WI38 (cell line): ENCODE results near the gene PRDX6.
A peak's percentile ranks its signal among the peaks of the same experiment; 100 is the strongest.

Source experiments
- H3K4me3 ChIP-seq: 2 replicates; pipeline ENCODE4 v1.5.1; 2011; ENCODE audit warnings: low read depth, mild to moderate bottlenecking, control low read depth, low read length
- TF ChIP-seq, protein P1 (sequence below): IDR thresholded peaks from 2 replicates; pipeline ENCODE4 v1.5.1; 2012; ENCODE audit warnings: low read depth, mild to moderate bottlenecking, control low read depth, low read length

Gene PRDX6

DNA sequence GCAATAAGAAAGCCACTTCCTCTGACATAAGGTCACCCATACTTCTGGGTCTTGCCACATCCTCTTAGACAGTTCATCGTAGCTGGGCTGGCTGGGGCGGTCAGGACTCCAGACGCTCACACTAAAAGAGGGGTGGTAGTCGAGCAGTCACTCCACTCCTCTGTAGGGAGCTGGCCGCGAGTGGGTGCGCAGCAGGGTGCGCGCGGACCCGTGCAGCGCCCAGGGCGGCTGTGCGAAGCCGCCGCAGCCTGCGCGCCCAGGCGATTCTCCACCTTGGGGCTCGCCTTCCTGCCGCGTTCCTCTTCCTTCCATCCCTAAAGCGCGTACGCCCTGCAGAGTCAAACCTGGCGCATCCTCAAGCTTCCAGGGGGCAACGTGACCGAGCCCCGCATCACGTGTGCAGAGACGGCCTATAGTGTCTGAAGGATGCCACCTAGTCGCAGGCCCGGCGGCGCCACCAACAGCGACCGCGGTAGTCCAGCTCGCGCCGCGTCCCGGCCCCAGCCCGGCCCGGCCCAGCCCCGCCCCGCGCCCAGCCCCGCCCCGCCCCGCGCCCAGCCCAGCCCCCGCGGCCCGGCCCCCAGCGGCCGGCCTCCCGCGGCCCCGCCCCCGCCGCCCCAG is 360 bp upstream of the PRDX6 start:
- TF ChIP-seq, protein P1, sequence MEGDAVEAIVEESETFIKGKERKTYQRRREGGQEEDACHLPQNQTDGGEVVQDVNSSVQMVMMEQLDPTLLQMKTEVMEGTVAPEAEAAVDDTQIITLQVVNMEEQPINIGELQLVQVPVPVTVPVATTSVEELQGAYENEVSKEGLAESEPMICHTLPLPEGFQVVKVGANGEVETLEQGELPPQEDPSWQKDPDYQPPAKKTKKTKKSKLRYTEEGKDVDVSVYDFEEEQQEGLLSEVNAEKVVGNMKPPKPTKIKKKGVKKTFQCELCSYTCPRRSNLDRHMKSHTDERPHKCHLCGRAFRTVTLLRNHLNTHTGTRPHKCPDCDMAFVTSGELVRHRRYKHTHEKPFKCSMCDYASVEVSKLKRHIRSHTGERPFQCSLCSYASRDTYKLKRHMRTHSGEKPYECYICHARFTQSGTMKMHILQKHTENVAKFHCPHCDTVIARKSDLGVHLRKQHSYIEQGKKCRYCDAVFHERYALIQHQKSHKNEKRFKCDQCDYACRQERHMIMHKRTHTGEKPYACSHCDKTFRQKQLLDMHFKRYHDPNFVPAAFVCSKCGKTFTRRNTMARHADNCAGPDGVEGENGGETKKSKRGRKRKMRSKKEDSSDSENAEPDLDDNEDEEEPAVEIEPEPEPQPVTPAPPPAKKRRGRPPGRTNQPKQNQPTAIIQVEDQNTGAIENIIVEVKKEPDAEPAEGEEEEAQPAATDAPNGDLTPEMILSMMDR, result no peak
- H3K4me3 ChIP-seq, result peak overlapping the region; percentile 92

DNA sequence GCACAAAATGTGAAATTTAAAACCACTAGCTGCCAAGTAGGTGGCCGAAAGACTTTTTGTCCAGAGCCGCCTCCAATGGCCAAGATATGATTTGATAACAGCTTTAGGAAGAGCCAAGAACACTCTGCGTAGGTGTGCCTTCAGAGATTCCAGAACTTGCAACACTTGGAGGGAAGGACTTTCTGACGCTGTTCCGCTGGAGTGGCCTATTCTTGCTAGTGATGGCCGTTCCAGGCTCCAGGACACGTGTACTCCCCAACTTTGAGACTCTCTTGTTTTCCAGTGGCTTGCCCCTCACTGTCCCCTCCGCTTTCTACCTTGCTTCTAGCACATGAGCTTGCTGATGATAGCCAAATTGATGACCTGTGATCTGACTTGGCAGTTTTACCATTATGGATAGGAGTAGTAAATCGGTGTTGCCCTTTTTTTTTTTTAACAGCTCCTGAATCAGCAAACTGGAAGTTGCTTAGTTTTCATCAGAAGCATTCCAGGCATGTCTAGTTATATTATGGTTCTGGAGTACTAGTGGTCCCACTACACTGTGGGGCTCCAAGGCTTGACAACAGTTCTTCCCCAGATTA is 1.0 kb downstream of the PRDX6 start:
- H3K4me3 ChIP-seq, result peak overlapping the region; percentile 92
- TF ChIP-seq, protein P1, result no peak

DNA sequence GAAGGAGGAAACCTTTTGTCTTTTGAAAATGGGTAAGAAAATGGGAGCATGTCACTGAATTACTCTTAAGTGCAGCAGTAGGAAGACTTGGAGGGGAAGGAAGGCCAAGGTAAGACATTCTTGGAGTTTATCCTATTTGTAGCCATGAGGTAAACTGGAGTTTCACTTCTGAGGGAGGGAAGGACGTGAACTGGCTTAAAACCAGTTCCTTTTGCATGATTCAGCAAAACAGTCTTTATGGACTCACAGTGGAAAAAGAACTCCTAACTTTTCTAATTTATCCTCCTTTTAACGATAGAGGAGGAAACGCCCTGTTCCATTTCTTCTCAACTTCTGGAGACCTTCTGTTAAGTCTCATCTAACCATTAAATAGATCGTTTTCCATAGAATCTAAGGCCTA is 2.5 kb downstream of the PRDX6 start:
- H3K4me3 ChIP-seq, result peak overlapping the region; percentile 92
- TF ChIP-seq, protein P1, result no peak

DNA sequence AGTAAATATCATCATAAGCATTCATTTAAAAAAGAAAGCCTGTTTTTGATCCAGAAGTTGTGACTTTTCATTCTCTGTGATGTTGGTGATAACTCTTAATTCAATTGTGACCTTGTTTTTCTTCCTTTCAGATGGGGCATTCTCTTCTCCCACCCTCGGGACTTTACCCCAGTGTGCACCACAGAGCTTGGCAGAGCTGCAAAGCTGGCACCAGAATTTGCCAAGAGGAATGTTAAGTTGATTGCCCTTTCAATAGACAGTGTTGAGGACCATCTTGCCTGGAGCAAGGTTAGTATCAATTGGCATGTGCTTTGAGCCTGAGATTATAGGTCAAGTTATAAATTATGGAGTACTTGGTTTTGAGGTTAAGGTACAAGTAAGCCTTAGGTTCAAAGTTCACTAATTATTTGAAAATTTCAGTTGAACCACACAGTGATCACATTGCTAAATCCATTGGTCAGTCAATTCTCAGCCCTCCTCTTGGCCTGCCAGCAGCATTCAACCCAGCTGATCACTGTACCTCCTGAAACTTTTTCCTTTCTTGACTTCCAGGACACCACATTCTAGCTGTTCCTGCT is 4.1 kb downstream of the PRDX6 start:
- TF ChIP-seq, protein P1, result no peak
- no peak overlapping the region for H3K4me3 ChIP-seq

DNA sequence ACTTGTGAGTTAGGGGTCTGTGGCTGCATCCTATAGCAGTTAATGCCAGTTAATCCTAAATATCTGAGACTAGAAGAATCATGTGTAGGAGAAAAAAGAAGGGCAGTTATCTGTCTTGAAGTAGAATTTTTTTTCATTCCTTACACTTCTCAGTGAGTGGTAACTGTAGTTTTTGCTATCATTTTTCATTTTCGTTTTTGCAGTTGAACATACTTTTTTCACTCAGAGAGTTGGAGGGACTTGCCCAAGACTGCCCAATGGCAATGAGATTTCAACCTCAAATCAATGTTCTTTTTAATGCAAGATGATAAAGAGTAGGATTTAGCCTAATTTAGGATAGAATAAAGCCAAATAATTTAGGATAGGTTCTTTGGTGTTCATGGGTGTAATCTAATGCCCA is 5.5 kb downstream of the PRDX6 start:
- TF ChIP-seq, protein P1, result no peak
- no peak overlapping the region for H3K4me3 ChIP-seq

DNA sequence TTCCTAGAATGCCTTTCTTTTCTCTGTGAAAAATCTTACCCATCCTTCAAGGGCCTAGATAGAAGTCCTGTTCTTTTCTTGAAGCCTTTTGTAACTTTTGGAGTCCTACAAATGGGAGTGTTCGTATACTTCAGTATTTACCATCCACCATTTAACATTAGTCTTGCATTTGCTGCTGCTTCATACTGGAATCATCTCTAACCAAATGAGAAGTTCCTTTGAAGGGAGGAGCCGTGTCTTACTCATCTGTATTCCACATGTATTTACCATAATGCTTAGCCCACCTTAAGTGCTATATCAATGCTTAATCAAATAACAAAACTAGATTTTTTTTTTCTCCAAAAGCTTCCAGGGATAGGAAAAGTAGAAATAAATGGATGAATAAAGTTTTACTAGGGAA is 7.1 kb downstream of the PRDX6 start:
- TF ChIP-seq, protein P1, result no peak
- H3K4me3 ChIP-seq, result no peak overlapping the region

DNA sequence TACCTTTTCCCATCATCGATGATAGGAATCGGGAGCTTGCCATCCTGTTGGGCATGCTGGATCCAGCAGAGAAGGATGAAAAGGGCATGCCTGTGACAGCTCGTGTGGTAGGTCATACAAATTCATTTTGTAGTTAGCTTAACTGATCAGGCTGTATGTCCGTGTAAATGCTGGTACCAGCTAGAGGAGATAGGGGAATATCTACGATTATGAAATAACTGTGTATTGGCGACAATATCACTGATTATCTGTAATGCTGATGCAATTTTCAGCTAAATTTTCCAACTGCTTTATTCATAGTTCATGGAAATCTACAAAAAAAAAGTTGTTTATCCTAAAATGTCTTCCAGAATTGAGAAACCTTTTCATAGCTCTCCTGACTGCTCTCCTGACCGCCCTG is 8.3 kb downstream of the PRDX6 start:
- no peak overlapping the region for H3K4me3 ChIP-seq
- TF ChIP-seq, protein P1, result no peak
